IPS-15b (cell line): ENCODE results near the gene ILF3.

Source experiments
- H3K27me3 ChIP-seq: one replicate; pipeline ENCODE4 v1.6.1; 2013; ENCODE audit warnings: low read length; ENCODE audit not compliant: control insufficient read depth, insufficient read depth
- H3K36me3 ChIP-seq: one replicate; pipeline ENCODE4 v1.6.1; 2013; ENCODE audit warnings: low read length; ENCODE audit not compliant: control insufficient read depth, insufficient read depth
- H3K4me1 ChIP-seq: one replicate; pipeline ENCODE4 v1.6.1; 2013; ENCODE audit warnings: mild to moderate bottlenecking, low read length; ENCODE audit not compliant: control insufficient read depth, insufficient read depth
- H3K4me3 ChIP-seq: one replicate; pipeline ENCODE4 v1.5.1; 2013; ENCODE audit warnings: low read depth, low read length
- H3K9ac ChIP-seq: one replicate; pipeline ENCODE4 v1.6.1; 2013; ENCODE audit warnings: low read depth, mild to moderate bottlenecking, low read length
- H3K9me3 ChIP-seq: one replicate; pipeline ENCODE4 v1.6.1; 2013; ENCODE audit warnings: mild to moderate bottlenecking, low read length; ENCODE audit not compliant: control insufficient read depth, insufficient read depth

The ILF3 gene

DNA sequence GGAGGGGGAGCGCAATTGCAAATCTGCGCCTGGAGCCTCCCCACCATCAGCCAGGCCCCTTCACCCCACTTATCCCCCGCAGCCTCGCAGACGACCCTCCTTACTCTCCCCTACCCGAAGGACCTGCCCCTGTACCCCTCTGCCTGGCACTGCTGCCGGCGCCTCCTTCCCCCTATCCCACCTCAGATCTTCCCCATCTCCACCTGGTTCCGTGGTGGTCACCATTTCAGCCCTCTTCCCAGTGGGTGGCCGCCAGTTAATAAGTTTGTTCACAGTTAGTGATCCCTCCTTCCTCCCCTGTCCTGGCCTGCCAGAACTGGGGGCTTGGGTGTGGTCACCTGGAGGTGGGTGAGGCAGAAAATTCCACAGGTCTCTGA lies 28.4 kb upstream of the ILF3 start:
- Histone ChIP-seq H3K9me3 (no peaks in the 10 kb centered on the region), H3K4me1 (peaks cover 7% of the 10 kb centered on the region), H3K4me3 (peak overlapping the region; percentile 84), H3K36me3 (peaks cover 13% of the 10 kb centered on the region), H3K27me3 (no peaks in the 10 kb centered on the region), H3K9ac (peak overlapping the region; percentile 85)

DNA sequence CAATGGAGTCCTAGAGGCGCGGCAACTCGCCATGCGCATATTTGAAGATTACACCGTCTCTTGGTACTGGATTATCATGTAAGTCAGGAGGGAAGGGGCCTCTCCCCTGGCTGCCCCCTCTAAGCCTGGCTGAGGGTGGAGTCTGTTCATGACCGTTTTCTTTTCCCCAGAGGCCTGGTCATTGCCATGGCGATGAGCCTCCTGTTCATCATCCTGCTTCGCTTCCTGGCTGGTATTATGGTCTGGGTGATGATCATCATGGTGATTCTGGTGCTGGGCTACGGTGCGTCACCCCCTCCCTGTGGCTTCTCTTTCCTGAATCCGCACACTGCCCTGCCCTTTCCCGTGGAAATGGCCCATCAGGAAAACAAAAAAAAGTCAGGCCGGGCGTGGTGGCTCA lies 22.3 kb upstream of the ILF3 start:
- Histone ChIP-seq H3K27me3 (no peaks in the 10 kb centered on the region), H3K36me3 (peaks cover 49% of the 10 kb centered on the region), H3K9ac (no peak overlapping the region), H3K9me3 (no peaks in the 10 kb centered on the region), H3K4me1 (no peaks in the 10 kb centered on the region), H3K4me3 (no peak overlapping the region)

DNA sequence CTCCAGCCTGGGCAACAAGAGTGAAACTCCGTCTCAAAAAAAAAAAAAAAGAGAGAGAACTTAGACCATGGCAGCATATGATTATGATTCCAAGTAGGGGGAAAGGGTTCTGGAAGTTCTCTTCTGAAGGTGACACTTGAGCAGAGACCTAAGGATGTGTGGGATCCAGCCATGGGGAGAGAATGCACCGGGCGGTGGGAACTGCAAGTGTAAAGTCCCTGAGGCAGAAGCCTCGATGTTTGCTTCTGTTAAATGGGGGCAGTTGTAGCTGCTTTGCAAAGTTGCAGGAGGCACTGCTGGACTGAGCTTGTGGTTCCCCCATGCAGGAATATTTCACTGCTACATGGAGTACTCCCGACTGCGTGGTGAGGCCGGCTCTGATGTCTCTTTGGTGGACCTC lies 19.7 kb upstream of the ILF3 start:
- no peaks in the 10 kb centered on the region for H3K27me3 ChIP-seq
- no peaks in the 10 kb centered on the region for H3K9me3 ChIP-seq
- H3K36me3 ChIP-seq: peaks cover 56% of the 10 kb centered on the region
- H3K4me1 ChIP-seq: no peaks in the 10 kb centered on the region
- no peak overlapping the region for H3K9ac ChIP-seq
- H3K4me3 ChIP-seq: no peak overlapping the region

DNA sequence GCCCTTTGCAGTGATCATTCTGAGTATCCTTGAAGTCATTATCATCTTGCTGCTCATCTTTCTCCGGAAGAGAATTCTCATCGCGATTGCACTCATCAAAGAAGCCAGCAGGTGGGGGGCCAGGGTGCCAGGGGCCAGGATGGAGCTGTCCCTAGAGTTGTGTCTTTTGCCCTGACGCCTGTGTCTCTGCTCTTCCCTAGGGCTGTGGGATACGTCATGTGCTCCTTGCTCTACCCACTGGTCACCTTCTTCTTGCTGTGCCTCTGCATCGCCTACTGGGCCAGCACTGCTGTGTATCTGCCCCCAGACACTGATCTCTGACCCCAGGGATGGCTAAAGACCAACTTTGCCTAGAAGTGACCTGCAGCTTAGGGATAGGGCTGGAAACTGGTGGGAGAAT lies 19.2 kb upstream of the ILF3 start:
- Histone ChIP-seq H3K36me3 (peaks cover 57% of the 10 kb centered on the region), H3K4me1 (no peaks in the 10 kb centered on the region), H3K27me3 (no peaks in the 10 kb centered on the region), H3K9me3 (no peaks in the 10 kb centered on the region), H3K4me3 (no peak overlapping the region), H3K9ac (no peak overlapping the region)

DNA sequence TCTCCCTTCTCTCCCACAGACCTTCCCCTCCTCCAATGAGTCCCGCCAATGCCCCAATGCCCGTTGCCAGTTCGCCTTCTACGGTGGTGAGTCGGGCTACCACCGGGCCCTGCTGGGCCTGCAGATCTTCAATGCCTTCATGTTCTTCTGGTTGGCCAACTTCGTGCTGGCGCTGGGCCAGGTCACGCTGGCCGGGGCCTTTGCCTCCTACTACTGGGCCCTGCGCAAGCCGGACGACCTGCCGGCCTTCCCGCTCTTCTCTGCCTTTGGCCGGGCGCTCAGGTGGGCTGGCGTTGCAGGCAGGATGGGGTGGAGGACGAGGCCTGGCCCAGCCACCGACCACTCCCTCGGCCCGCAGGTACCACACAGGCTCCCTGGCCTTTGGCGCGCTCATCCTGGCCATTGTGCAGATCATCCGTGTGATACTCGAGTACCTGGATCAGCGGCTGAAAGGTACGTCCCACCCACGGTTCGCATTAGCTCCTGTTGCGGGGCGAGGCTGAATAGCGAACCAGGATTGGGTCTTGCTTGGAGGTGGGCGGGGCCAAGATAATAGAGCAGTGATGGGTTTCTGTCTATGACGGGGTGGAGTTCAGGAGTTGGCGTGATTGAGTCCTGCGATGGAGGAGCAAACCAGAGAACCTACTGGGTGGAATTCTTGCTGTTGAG lies 17.7 kb upstream of the ILF3 start:
- H3K27me3 ChIP-seq: no peaks in the 10 kb centered on the region
- H3K4me3 ChIP-seq: no peak overlapping the region
- no peaks in the 10 kb centered on the region for H3K9me3 ChIP-seq
- peaks cover 57% of the 10 kb centered on the region for H3K36me3 ChIP-seq
- H3K4me1 ChIP-seq: no peaks in the 10 kb centered on the region
- H3K9ac ChIP-seq: no peak overlapping the region

DNA sequence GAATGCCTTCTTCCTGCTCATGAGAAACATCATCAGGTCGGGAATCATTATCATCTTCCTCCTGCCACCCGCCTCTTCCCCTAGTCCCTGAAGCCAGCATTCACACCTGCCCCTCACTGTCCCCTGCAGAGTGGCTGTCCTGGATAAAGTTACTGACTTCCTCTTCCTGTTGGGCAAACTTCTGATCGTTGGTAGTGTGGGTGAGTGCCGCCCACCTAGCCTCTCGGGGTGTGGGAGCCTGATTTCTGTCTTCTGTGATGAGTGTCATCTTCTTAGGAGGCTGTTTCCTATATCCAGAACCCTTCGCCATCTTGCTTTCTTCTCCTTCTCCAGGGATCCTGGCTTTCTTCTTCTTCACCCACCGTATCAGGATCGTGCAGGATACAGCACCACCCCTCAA lies 16.3 kb upstream of the ILF3 start:
- Histone ChIP-seq H3K9me3 (no peaks in the 10 kb centered on the region), H3K36me3 (peaks cover 62% of the 10 kb centered on the region), H3K9ac (no peak overlapping the region), H3K4me3 (no peak overlapping the region), H3K4me1 (no peaks in the 10 kb centered on the region), H3K27me3 (no peaks in the 10 kb centered on the region)

DNA sequence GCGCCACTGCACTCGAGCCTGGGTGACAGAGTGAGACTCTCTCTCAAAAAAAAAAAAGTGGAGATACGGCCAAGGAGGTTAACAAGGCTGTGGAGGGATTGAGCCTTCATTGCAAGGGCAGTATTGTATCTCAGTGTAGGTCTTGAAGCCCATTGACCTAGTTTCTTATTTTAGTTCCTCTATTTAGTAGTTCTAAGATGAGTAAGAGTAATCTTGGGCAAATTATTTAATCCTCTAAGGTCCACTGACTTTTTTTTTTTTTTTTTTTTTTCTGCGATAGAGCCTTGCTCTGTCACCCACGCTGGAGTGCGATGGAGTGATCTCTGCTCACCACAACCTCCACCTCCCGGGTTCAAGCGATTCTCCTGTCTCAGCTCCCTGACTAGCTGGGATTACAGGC lies 14.3 kb upstream of the ILF3 start:
- no peaks in the 10 kb centered on the region for H3K9me3 ChIP-seq
- H3K4me1 ChIP-seq: no peaks in the 10 kb centered on the region
- no peaks in the 10 kb centered on the region for H3K27me3 ChIP-seq
- no peak overlapping the region for H3K4me3 ChIP-seq
- peaks cover 62% of the 10 kb centered on the region for H3K36me3 ChIP-seq
- H3K9ac ChIP-seq: no peak overlapping the region

DNA sequence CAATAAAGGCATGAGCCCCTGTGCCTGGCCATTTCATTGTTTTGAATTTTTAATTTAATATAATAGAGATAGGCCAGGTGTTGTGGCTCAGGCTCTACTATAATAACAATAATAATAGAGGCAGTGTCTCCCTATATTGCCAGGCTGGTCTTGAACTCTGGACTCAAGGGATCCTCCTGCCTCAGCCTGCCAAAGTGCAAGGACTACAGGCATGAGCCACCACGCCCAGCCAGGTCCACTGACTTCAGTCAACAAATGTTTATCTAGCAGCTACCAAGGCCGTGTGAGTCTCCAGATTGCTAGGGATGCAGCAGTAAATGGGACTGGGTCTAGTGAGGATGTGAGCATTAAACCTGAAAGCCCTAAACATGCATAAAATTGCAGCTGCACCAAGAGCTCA lies 13.8 kb upstream of the ILF3 start:
- Histone ChIP-seq H3K4me1 (no peaks in the 10 kb centered on the region), H3K9me3 (no peaks in the 10 kb centered on the region), H3K9ac (no peak overlapping the region), H3K27me3 (no peaks in the 10 kb centered on the region), H3K4me3 (no peak overlapping the region), H3K36me3 (peaks cover 57% of the 10 kb centered on the region)

DNA sequence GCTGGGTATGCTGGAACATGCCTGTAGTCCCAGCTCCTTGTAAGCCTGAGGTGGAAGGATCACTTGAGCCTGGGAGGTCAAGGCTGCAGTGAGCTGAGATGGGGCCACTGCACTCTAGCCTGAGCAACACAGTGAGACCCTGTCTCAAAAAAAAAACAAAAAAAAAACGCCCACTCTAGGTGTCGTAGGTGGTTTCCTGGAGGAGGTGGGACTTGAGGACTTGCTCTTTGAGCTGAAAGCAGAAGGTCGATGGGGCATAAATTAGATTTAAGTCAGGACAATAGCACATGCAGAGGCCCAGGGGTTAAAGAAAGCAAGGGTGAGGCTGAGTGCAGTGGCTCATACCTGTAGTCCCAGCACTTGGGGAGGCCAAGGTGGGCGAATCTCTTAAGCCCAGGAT lies 12.9 kb upstream of the ILF3 start:
- Histone ChIP-seq H3K27me3 (no peaks in the 10 kb centered on the region), H3K4me1 (no peaks in the 10 kb centered on the region), H3K9me3 (no peaks in the 10 kb centered on the region), H3K4me3 (no peak overlapping the region), H3K9ac (no peak overlapping the region), H3K36me3 (peaks cover 51% of the 10 kb centered on the region)

DNA sequence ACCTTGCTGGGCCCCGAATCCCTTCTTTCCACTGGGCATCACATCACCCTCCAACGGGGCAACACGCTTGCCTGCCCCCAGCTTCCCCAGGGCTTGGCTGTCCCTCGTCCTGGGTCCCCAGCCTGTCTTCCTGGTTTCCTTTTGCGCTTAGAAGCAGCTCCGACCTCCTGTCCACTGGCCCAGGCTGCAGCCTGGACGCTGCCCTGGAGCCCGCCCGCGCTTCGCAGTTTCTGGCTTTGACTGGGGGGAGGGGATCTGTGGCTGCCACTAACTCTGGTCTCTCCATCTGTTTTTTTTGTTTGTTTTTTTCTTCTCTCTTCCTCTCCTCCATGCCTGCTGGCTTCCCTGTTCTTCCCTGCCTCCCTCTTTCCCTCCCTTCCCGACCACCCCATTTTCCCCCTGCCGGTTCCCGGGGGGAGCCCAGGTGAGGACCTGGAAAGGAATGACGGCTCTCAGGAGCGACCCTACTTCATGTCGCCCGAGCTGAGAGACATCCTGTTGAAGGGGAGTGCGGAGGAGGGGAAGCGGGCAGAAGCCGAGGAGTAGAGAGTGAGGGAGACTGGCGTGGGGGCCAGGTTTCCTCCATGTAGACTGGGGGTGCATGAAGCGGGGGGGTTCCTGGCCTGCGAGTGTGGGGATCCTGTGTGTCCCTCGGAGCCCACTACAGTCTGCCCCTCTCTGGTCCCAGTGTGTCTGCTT lies 11.5 kb upstream of the ILF3 start:
- Histone ChIP-seq H3K4me3 (no peak overlapping the region), H3K9me3 (no peaks in the 10 kb centered on the region), H3K9ac (no peak overlapping the region), H3K36me3 (peaks cover 37% of the 10 kb centered on the region), H3K4me1 (no peaks in the 10 kb centered on the region), H3K27me3 (no peaks in the 10 kb centered on the region)

DNA sequence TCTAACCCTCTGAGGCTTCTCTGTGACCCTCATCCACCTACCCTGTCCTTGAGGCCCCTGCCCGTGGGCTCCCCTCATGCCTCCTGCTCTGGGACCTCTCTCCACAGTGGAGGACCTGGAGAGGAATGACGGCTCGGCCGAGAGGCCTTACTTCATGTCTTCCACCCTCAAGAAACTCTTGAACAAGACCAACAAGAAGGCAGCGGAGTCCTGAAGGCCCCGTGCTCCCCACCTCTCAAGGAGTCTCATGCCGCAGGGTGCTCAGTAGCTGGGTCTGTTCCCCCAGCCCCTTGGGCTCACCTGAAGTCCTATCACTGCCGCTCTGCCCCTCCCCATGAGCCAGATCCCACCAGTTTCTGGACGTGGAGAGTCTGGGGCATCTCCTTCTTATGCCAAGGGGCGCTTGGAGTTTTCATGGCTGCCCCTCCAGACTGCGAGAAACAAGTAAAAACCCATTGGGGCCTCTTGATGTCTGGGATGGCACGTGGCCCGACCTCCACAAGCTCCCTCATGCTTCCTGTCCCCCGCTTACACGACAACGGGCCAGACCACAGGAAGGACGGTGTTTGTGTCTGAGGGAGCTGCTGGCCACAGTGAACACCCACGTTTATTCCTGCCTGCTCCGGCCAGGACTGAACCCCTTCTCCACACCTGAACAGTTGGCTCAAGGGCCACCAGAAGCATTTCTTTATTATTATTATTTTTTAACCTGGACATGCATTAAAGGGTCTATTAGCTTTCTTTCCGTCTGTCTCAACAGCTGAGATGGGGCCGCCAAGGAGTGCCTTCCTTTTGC lies 10.8 kb upstream of the ILF3 start:
- Histone ChIP-seq H3K27me3 (no peaks in the 10 kb centered on the region), H3K36me3 (peaks cover 30% of the 10 kb centered on the region), H3K4me1 (no peaks in the 10 kb centered on the region), H3K9ac (no peak overlapping the region), H3K4me3 (no peak overlapping the region), H3K9me3 (no peaks in the 10 kb centered on the region)

DNA sequence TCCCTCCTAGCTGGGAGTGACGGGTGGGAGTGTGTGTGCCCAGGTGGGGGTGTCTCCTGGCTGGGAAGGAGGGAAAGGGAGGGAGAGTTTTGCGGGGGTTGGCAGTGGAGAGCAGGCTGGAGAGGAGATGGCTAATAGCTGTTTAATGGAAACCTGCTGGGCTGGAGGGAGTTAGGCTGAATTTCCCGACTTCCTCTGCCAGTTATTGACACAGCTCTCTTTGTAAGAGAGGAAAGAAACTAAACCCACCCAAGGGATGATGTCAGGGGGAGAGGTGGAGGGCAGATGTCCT lies 10.2 kb upstream of the ILF3 start:
- H3K4me1 ChIP-seq: no peaks in the 10 kb centered on the region
- peaks cover 29% of the 10 kb centered on the region for H3K36me3 ChIP-seq
- no peaks in the 10 kb centered on the region for H3K9me3 ChIP-seq
- H3K27me3 ChIP-seq: no peaks in the 10 kb centered on the region
- H3K4me3 ChIP-seq: no peak overlapping the region
- H3K9ac ChIP-seq: no peak overlapping the region
